Endothelial cell of umbilical vein (primary cell): Measurements from ENCODE around the gene STRIT1. TPM values are rescaled to one million over a fixed set of nuclear protein-coding genes. Genes with fewer than 3 reads are reported as not detected.

ENCODE experiments used
- BruUV-seq: library from RNA; stranded (reverse); fragments of 400-500 nt; replicated peaks from 2 replicates; lab custom pipeline; 2021; lab: Mats Ljungman, UMichigan
- CTCF ChIA-PET: fragments of 300-600, 350-600 bp; sonication (Branson Sonifier 250); formaldehyde crosslinking; loops from one replicate; lab custom pipeline; 2021; ENCODE audit warnings: antibody characterized with exemption, inconsistent platforms; lab: Charles Lee
- POLR2A ChIA-PET: fragments of 300-600, 350-600 bp; sonication (Branson Sonifier 250); formaldehyde crosslinking; loops from one replicate; lab custom pipeline; 2021; ENCODE audit warnings: antibody characterized with exemption, inconsistent platforms; lab: Charles Lee
- DNase-seq: peaks from one replicate; pipeline ENCODE4 v3.0.0-alpha.2; 2011; ENCODE audit warnings: low read depth, low spot score
- FAIRE-seq: peaks from 2 replicates; lab custom pipeline; 2011; peaks lifted over from hg19 to GRCh38; lab: Jason Lieb, UNC
- H2AFZ ChIP-seq: 2 replicates; pipeline ENCODE4 v1.6.0; 2012; ENCODE audit warnings: low read depth, low read length, control low read depth, inconsistent platforms
- H3K27ac ChIP-seq: 2 replicates; pipeline ENCODE4 v1.5.1; 2011; ENCODE audit warnings: low read depth, mild to moderate bottlenecking, control low read depth, low read length, moderate library complexity; ENCODE audit not compliant: insufficient read depth
- H3K27me3 ChIP-seq, 2 experiments: 2 replicates each; pipeline versions ENCODE4 v1.6.0 to v1.6.1; 2011; ENCODE audit warnings: low read length in 2 of 2, mixed read lengths in 1 of 2; ENCODE audit not compliant: control insufficient read depth in 2 of 2, insufficient read depth in 2 of 2
- H3K36me3 ChIP-seq, 2 experiments: 2 replicates in 1 of 2; 3 replicates in 1 of 2; pipeline ENCODE4 v1.5.1; 2011; ENCODE audit warnings: low read length in 2 of 2, mild to moderate bottlenecking in 1 of 2, moderate library complexity in 1 of 2; ENCODE audit not compliant: control insufficient read depth in 2 of 2, insufficient read depth in 2 of 2; ENCODE audit errors: extremely low read depth in 1 of 2
- H3K4me1 ChIP-seq: 3 replicates; pipeline ENCODE4 v1.5.1; 2011; ENCODE audit warnings: mild to moderate bottlenecking, low read length; ENCODE audit not compliant: control insufficient read depth, insufficient read depth; ENCODE audit errors: extremely low read depth
- H3K4me2 ChIP-seq: 2 replicates; pipeline ENCODE4 v1.6.1; 2011; ENCODE audit warnings: low read length, control low read depth, mixed read lengths; ENCODE audit not compliant: insufficient read depth
- H3K4me3 ChIP-seq, 3 experiments: fragments of 200-600 bp in 1 of 3; sonication (generic), shearing (Covaris generic) in 1 of 3; replicated peaks in 1 of 3; 2 replicates each; pipeline ENCODE4 v1.5.1; 2011 to 2016; ENCODE audit warnings: control low read depth in 3 of 3, low read length in 3 of 3, mild to moderate bottlenecking in 2 of 3, inconsistent platforms in 1 of 3, low read depth in 1 of 3, moderate library complexity in 1 of 3; ENCODE audit not compliant: insufficient read depth in 1 of 3
- H3K79me2 ChIP-seq: 2 replicates; pipeline ENCODE4 v1.6.0; 2012; ENCODE audit warnings: low read length, inconsistent platforms; ENCODE audit not compliant: control insufficient read depth, insufficient read depth
- H3K9ac ChIP-seq: replicated peaks from 2 replicates; pipeline ENCODE3; 2011; ENCODE audit warnings: low read length, control low read depth; ENCODE audit not compliant: insufficient read depth; ENCODE audit errors: extremely low read depth
- H3K9me1 ChIP-seq: replicated peaks from 3 replicates; pipeline ENCODE4 v1.6.0; 2011; ENCODE audit warnings: mild to moderate bottlenecking, low read length; ENCODE audit not compliant: control insufficient read depth, insufficient read depth; ENCODE audit errors: extremely low read depth
- H3K9me3 ChIP-seq: replicated peaks from 2 replicates; pipeline ENCODE4 v1.5.1; 2012; ENCODE audit warnings: low read length, inconsistent platforms; ENCODE audit not compliant: control insufficient read depth, insufficient read depth
- H4K20me1 ChIP-seq: replicated peaks from 2 replicates; pipeline ENCODE3; 2011; ENCODE audit warnings: mild to moderate bottlenecking, low read length; ENCODE audit not compliant: control insufficient read depth, insufficient read depth; ENCODE audit errors: extremely low read depth
- EZH2 ChIP-seq: IDR thresholded peaks from 2 replicates; pipeline ENCODE4 v1.6.1; 2012; ENCODE audit warnings: borderline replicate concordance, low read depth, mild to moderate bottlenecking, moderate library complexity, low read length, inconsistent platforms; ENCODE audit not compliant: severe bottlenecking
- FOS ChIP-seq: IDR thresholded peaks from 2 replicates; pipeline ENCODE4 v1.6.1; 2011; ENCODE audit warnings: mild to moderate bottlenecking, low read length, moderate library complexity, borderline replicate concordance; ENCODE audit not compliant: insufficient read depth
- GATA2 ChIP-seq: IDR thresholded peaks from 2 replicates; pipeline ENCODE4 v1.7.0; 2011; ENCODE audit warnings: low read depth, mild to moderate bottlenecking, moderate library complexity, mixed read lengths, low read length; ENCODE audit not compliant: insufficient read length, insufficient read depth
- JUN ChIP-seq: IDR thresholded peaks from 2 replicates; pipeline ENCODE4 v1.6.1; 2011; ENCODE audit warnings: borderline replicate concordance, low read depth; ENCODE audit not compliant: insufficient read length, insufficient read depth
- MYC ChIP-seq: IDR thresholded peaks from one replicate; pipeline ENCODE4 v1.6.1; 2011; ENCODE audit warnings: mild to moderate bottlenecking, low read depth, low read length
- POLR2A ChIP-seq: IDR thresholded peaks from 2 replicates; pipeline ENCODE4 v1.6.1; 2012; ENCODE audit warnings: low read depth, mild to moderate bottlenecking, control low read depth, low read length
- POLR2AphosphoS5 ChIP-seq: IDR thresholded peaks from 2 replicates; pipeline ENCODE4 v1.6.1; 2012; ENCODE audit warnings: low read depth, mild to moderate bottlenecking, control low read depth, low read length, moderate library complexity; ENCODE audit not compliant: insufficient read depth
- dilution Hi-C: fragments of 300-500 bp; cut with MboI; formaldehyde crosslinking; loops from one replicate; pipeline ENCODE4 v1.15.0; 2019; ENCODE audit warnings: low sequenced_read_pairs; ENCODE audit not compliant: extremely low pct_ligation_motif_present
- intact Hi-C: fragments of 100-400 bp; cut with micrococcal nuclease; formaldehyde crosslinking; loops from one replicate; pipeline ENCODE4 v1.10.0; 2022
- polyA plus RNA-seq, 4 experiments: library from polyadenylated mRNA; depleted of rRNA in 3 of 4; stranded (reverse) in 3 of 4; unstranded in 1 of 4; fragments of >200 nt; gene quantifications; 2 replicates each; pipeline versions ENCODE4 v1.2.1 to v1.2.3, GENCODE V29; 2011 to 2012; ENCODE audit warnings: missing spikeins in 1 of 4
- total RNA-seq: library from RNA; stranded (reverse); gene quantifications from 2 replicates; pipeline ENCODE4 v1.2.3, GENCODE V29; 2021
- TF ChIP-seq, protein P1 (sequence below): IDR thresholded peaks from 2 replicates; pipeline ENCODE4 v1.6.1; 2011; ENCODE audit not compliant: insufficient read depth, insufficient read length
- TF ChIP-seq, protein P2 (sequence below), 2 donors: IDR thresholded peaks; 1 replicate in 1 of 2; 2 replicates in 1 of 2; pipeline ENCODE4 v1.5.1; 2011; ENCODE audit warnings: low read length in 2 of 2, mild to moderate bottlenecking in 2 of 2, moderate library complexity in 2 of 2, control low read depth in 1 of 2, inconsistent platforms in 1 of 2, low read depth in 1 of 2; ENCODE audit not compliant: insufficient read depth in 1 of 2; ENCODE audit errors: extremely low read depth in 1 of 2

STRIT1 gene
- total and polyA plus RNA-seq, 2 donors (not counting 3 experiments of a cell fraction or from before 2014, with no cell fraction given) = not detected

DNA sequence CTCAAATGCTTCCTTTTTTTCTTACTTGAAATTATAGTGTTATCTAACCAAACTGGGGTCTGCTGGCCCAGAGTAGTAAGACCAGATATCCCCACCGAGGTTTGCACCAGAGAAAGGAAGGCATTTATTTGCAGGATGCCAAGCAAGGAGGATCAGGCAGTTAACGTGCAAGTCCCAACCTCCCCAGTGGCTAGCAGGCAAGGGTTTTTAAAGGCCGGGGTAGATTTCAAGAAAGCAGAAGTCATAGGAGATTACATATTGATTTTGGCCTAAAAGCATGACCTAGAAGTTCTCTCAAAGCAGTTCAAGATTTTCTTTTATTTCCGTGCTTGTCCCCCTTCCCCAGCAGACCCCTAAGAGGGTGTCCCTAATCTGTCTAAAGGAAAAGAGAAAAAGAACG is 32.8 kb upstream of the STRIT1 start:
- CTCF ChIA-PET = interaction anchor here (1.3 to 1.6 kb wide), 3 partner anchors 10 to 422 kb away, joined by 4 to 9 read pairs (median 4); no protein-coding TSS in a partner anchor
- Histone ChIP-seq H3K79me2 (no peaks in the 10 kb centered on the region), H3K9ac (no peak overlapping the region), H4K20me1 (no peaks in the 10 kb centered on the region), H3K36me3 (no peaks in the 10 kb centered on the region), H3K4me1 (no peaks in the 10 kb centered on the region), H3K9me1 (no peaks in the 10 kb centered on the region), H3K9me3 (no peaks in the 10 kb centered on the region), H2AFZ (no peak overlapping the region), H3K27ac (no peak overlapping the region), H3K4me3 (no peak overlapping the region), H3K27me3 (peaks cover 0 to 2% of the 10 kb centered on the region in 2 experiments), H3K4me2 (no peak overlapping the region)
- no TSS peak for BruUV-seq
- DNase-seq (no peak), FAIRE-seq (no peak)
- POLR2A ChIA-PET = no interaction called here
- intact Hi-C loops (no loop called here), dilution Hi-C loops (no loop called here)
- TF ChIP-seq FOS (no peak), EZH2 (no peak), MYC (no peak), GATA2 (no peak), POLR2A (no peak), JUN (no peak), POLR2AphosphoS5 (no peak)
- TF ChIP-seq, protein P1, sequence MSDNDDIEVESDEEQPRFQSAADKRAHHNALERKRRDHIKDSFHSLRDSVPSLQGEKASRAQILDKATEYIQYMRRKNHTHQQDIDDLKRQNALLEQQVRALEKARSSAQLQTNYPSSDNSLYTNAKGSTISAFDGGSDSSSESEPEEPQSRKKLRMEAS = no peak
- TF ChIP-seq, protein P2, sequence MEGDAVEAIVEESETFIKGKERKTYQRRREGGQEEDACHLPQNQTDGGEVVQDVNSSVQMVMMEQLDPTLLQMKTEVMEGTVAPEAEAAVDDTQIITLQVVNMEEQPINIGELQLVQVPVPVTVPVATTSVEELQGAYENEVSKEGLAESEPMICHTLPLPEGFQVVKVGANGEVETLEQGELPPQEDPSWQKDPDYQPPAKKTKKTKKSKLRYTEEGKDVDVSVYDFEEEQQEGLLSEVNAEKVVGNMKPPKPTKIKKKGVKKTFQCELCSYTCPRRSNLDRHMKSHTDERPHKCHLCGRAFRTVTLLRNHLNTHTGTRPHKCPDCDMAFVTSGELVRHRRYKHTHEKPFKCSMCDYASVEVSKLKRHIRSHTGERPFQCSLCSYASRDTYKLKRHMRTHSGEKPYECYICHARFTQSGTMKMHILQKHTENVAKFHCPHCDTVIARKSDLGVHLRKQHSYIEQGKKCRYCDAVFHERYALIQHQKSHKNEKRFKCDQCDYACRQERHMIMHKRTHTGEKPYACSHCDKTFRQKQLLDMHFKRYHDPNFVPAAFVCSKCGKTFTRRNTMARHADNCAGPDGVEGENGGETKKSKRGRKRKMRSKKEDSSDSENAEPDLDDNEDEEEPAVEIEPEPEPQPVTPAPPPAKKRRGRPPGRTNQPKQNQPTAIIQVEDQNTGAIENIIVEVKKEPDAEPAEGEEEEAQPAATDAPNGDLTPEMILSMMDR (IDR thresholded peaks at IDR 0.05; ENCODE audit: extremely low read depth in 1 of 2, insufficient read depth in 1 of 2, low read depth in 1 of 2, low read length in 2 of 2) = no peak
